H9 (cell line): Measurements from ENCODE around the gene ZNF366. TPM values are rescaled to one million over a fixed set of nuclear protein-coding genes. Genes with fewer than 3 reads are reported as not detected.

Experiments used
- DNase-seq: peaks from one replicate; pipeline ENCODE4 v3.0.0-alpha.2; 2017
- H2AFZ ChIP-seq: one replicate; pipeline ENCODE4 v1.6.1; 2013; ENCODE audit warnings: mild to moderate bottlenecking, low read length, control low read depth, moderate library complexity
- H2AK5ac ChIP-seq: 2 replicates; pipeline ENCODE4 v1.6.1; 2013; ENCODE audit warnings: low read length, control low read depth, mixed read lengths; ENCODE audit not compliant: insufficient read length
- H2BK120ac ChIP-seq: one replicate; pipeline ENCODE4 v1.6.1; 2013; ENCODE audit warnings: low read depth, mild to moderate bottlenecking, low read length, control low read depth, inconsistent platforms; ENCODE audit not compliant: poor library complexity, severe bottlenecking
- H2BK12ac ChIP-seq: 2 replicates; pipeline ENCODE4 v1.6.1; 2013; ENCODE audit warnings: low read length, control low read depth, mixed read lengths, low read depth; ENCODE audit not compliant: insufficient read length
- H2BK15ac ChIP-seq: 2 replicates; pipeline ENCODE4 v1.6.1; 2013; ENCODE audit warnings: low read depth, low read length, control low read depth
- H2BK20ac ChIP-seq: one replicate; pipeline ENCODE4 v1.6.1; 2013; ENCODE audit warnings: low read depth, mild to moderate bottlenecking, low read length, control low read depth, inconsistent platforms; ENCODE audit not compliant: poor library complexity, severe bottlenecking
- H2BK5ac ChIP-seq: 2 replicates; pipeline ENCODE4 v1.6.1; 2013; ENCODE audit warnings: low read length, control low read depth, mixed read lengths; ENCODE audit not compliant: insufficient read length
- H3K14ac ChIP-seq: 2 replicates; pipeline ENCODE4 v1.6.1; 2013; ENCODE audit warnings: low read length, control low read depth; ENCODE audit not compliant: insufficient read depth
- H3K18ac ChIP-seq: 2 replicates; pipeline ENCODE4 v1.6.1; 2013; ENCODE audit warnings: low read depth, mild to moderate bottlenecking, mixed read lengths, low read length, control low read depth; ENCODE audit not compliant: insufficient read length
- H3K23ac ChIP-seq: 2 replicates; pipeline ENCODE4 v1.6.1; 2013; ENCODE audit warnings: low read length, control low read depth, mixed read lengths, low read depth; ENCODE audit not compliant: insufficient read length
- H3K23me2 ChIP-seq: 2 replicates; pipeline ENCODE4 v1.6.1; 2013; ENCODE audit warnings: low read depth, mild to moderate bottlenecking, mixed read lengths, low read length, control low read depth; ENCODE audit not compliant: insufficient read length, poor library complexity, severe bottlenecking
- H3K27ac ChIP-seq: 2 replicates; pipeline ENCODE4 v1.5.1; 2013; ENCODE audit warnings: low read length, control low read depth, mixed read lengths, low read depth; ENCODE audit not compliant: insufficient read length
- H3K27me3 ChIP-seq: 2 replicates; pipeline ENCODE4 v1.6.1; 2013; ENCODE audit warnings: low read length, control low read depth, inconsistent platforms; ENCODE audit not compliant: insufficient read depth
- H3K4ac ChIP-seq: 2 replicates; pipeline ENCODE4 v1.6.1; 2013; ENCODE audit warnings: low read depth, mild to moderate bottlenecking, control low read depth, inconsistent platforms, low read length, moderate library complexity
- H3K4me1 ChIP-seq: 2 replicates; pipeline ENCODE4 v1.6.1; 2013; ENCODE audit warnings: low read length, control low read depth, inconsistent platforms; ENCODE audit not compliant: insufficient read depth
- H3K4me2 ChIP-seq: 2 replicates; pipeline ENCODE4 v1.6.1; 2013; ENCODE audit warnings: low read length, control low read depth, mixed read lengths; ENCODE audit not compliant: insufficient read length, insufficient read depth
- H3K56ac ChIP-seq: 2 replicates; pipeline ENCODE4 v1.6.1; 2013; ENCODE audit warnings: low read depth, mild to moderate bottlenecking, mixed read lengths, low read length, control low read depth; ENCODE audit not compliant: insufficient read length
- H3K79me1 ChIP-seq: 2 replicates; pipeline ENCODE4 v1.6.1; 2013; ENCODE audit warnings: low read depth, mild to moderate bottlenecking, moderate library complexity, low read length, control low read depth, inconsistent platforms; ENCODE audit not compliant: insufficient read depth, poor library complexity, severe bottlenecking
- H3K79me2 ChIP-seq: 2 replicates; pipeline ENCODE4 v1.6.1; 2013; ENCODE audit warnings: low read length, control low read depth, inconsistent platforms; ENCODE audit not compliant: insufficient read depth
- H3K9ac ChIP-seq: 2 replicates; pipeline ENCODE4 v1.6.1; 2013; ENCODE audit warnings: low read length, control low read depth, mixed read lengths; ENCODE audit not compliant: insufficient read length; ENCODE audit errors: extremely low read depth
- H3K9me3 ChIP-seq: one replicate; pipeline ENCODE4 v1.6.1; 2013; ENCODE audit warnings: low read depth, low read length, inconsistent platforms; ENCODE audit not compliant: control insufficient read depth
- H3T11ph ChIP-seq: one replicate; pipeline ENCODE4 v1.6.1; 2013; ENCODE audit warnings: mild to moderate bottlenecking, low read length, control low read depth, inconsistent platforms
- H4K20me1 ChIP-seq: one replicate; pipeline ENCODE4 v1.6.1; 2013; ENCODE audit not compliant: control insufficient read depth, insufficient read length, insufficient read depth
- H4K5ac ChIP-seq: 2 replicates; pipeline ENCODE4 v1.6.1; 2013; ENCODE audit warnings: low read depth, mild to moderate bottlenecking, mixed read lengths, low read length, control low read depth; ENCODE audit not compliant: insufficient read length
- H4K8ac ChIP-seq: replicated peaks from 2 replicates; pipeline ENCODE4 v1.6.1; 2013; ENCODE audit warnings: low read length, control low read depth, mixed read lengths, low read depth; ENCODE audit not compliant: insufficient read length
- H4K91ac ChIP-seq: 2 replicates; pipeline ENCODE4 v1.6.1; 2013; ENCODE audit warnings: low read depth, mild to moderate bottlenecking, moderate library complexity, mixed read lengths, low read length, control low read depth; ENCODE audit not compliant: insufficient read length
- H3K27ac Mint-ChIP-seq, 3 experiments: 2 replicates in 2 of 3; 3 replicates in 1 of 3; pipeline ENCODE4 v1.8.0; 2020 to 2021; ENCODE audit warnings: mixed read lengths in 3 of 3, mild to moderate bottlenecking in 1 of 3, moderate library complexity in 1 of 3
- H3K27me3 Mint-ChIP-seq: 2 replicates; pipeline ENCODE4 v1.8.0; 2021; ENCODE audit warnings: low read depth, mild to moderate bottlenecking, moderate library complexity, mixed read lengths
- H3K36me3 Mint-ChIP-seq, 3 experiments: 2 replicates in 2 of 3; 3 replicates in 1 of 3; pipeline ENCODE4 v1.8.0; 2020 to 2021; ENCODE audit warnings: low read depth in 3 of 3, mixed read lengths in 3 of 3; ENCODE audit not compliant: insufficient read depth in 1 of 3
- H3K4me1 Mint-ChIP-seq, 2 experiments: 2 replicates each; pipeline ENCODE4 v1.8.0; 2020; ENCODE audit warnings: mixed read lengths in 2 of 2
- H3K4me3 Mint-ChIP-seq, 2 experiments: 2 replicates in 1 of 2; 3 replicates in 1 of 2; pipeline ENCODE4 v1.8.0; 2020 to 2021; ENCODE audit warnings: mild to moderate bottlenecking in 2 of 2, mixed read lengths in 2 of 2, moderate library complexity in 1 of 2
- H3K9me3 Mint-ChIP-seq, 2 experiments: 2 replicates in 1 of 2; 3 replicates in 1 of 2; pipeline ENCODE4 v1.8.0; 2020; ENCODE audit warnings: mild to moderate bottlenecking in 2 of 2, mixed read lengths in 2 of 2, moderate library complexity in 1 of 2
- WGBS: extraction: QIAGEN DNeasy Blood & Tissue Kit; methylation state at CpG from one replicate; pipeline ENCODE4 v1.1.7; 2013; ENCODE audit warnings: missing lambda C conversion rate, low lambda C conversion rate, mixed read lengths; ENCODE audit not compliant: insufficient read length; ENCODE audit errors: extremely low coverage; 5-methylcytosine and 5-hydroxymethylcytosine counted together
- total RNA-seq: library from RNA; stranded (reverse); gene quantifications from 2 replicates; pipeline ENCODE4 v1.2.1, GENCODE V29; 2021
- TF ChIP-seq, protein P1 (sequence below): fragments of 200-600 bp; sonication (generic); conservative IDR thresholded peaks from 3 replicates; pipeline ENCODE4 v1.8.0; 2021; ENCODE audit warnings: antibody characterized with exemption, mild to moderate bottlenecking

ZNF366 gene
- total RNA-seq, 1 experiment from 2014 or later, result not detected

GRCh38 chr5:72465066-72465465, 42.1 kb downstream of the ZNF366 start:
- Histone ChIP-seq H3K27ac (no peak overlapping the region), H3K79me2 (no peaks in the 10 kb centered on the region), H3K27me3 (no peaks in the 10 kb centered on the region), H3K9me3 (no peaks in the 10 kb centered on the region), H3K9ac (no peak overlapping the region), H2BK5ac (no peak overlapping the region), H3K23me2 (no peaks in the 10 kb centered on the region), H3K18ac (no peak overlapping the region), H2BK12ac (no peak overlapping the region), H2BK120ac (no peak overlapping the region), H3K14ac (no peak overlapping the region), H3K4ac (no peak overlapping the region), H4K8ac (no peak overlapping the region), H3K4me1 (no peaks in the 10 kb centered on the region), H2BK15ac (no peak overlapping the region), H2AK5ac (no peak overlapping the region), H3K4me2 (no peak overlapping the region), H4K20me1 (no peaks in the 10 kb centered on the region), H3K79me1 (no peaks in the 10 kb centered on the region), H4K91ac (no peak overlapping the region), H3K56ac (no peak overlapping the region), H3T11ph (no peak overlapping the region), H2AFZ (no peak overlapping the region), H2BK20ac (no peak overlapping the region), H4K5ac (no peak overlapping the region), H3K23ac (no peak overlapping the region)
- no CpG with 5 or more reads among the region's 2 CpGs for WGBS
- Mint-ChIP-seq H3K27me3 (peaks cover 2% of the 10 kb centered on the region), H3K4me3 (no peak overlapping the region), H3K36me3 (no peaks in the 10 kb centered on the region), H3K9me3 (no peaks in the 10 kb centered on the region; a peak in 1 of 5 replicates), H3K4me1 (no peaks in the 10 kb centered on the region), H3K27ac (no peak overlapping the region)
- no peak for DNase-seq
- TF ChIP-seq, protein P1, sequence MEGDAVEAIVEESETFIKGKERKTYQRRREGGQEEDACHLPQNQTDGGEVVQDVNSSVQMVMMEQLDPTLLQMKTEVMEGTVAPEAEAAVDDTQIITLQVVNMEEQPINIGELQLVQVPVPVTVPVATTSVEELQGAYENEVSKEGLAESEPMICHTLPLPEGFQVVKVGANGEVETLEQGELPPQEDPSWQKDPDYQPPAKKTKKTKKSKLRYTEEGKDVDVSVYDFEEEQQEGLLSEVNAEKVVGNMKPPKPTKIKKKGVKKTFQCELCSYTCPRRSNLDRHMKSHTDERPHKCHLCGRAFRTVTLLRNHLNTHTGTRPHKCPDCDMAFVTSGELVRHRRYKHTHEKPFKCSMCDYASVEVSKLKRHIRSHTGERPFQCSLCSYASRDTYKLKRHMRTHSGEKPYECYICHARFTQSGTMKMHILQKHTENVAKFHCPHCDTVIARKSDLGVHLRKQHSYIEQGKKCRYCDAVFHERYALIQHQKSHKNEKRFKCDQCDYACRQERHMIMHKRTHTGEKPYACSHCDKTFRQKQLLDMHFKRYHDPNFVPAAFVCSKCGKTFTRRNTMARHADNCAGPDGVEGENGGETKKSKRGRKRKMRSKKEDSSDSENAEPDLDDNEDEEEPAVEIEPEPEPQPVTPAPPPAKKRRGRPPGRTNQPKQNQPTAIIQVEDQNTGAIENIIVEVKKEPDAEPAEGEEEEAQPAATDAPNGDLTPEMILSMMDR, result no peak
